ENCODE measurements around the gene CD9. TPM values are rescaled to one million over a fixed set of nuclear protein-coding genes. Genes with fewer than 3 reads are reported as not detected.

The CD9 gene
- total RNA-seq, 1 donor from 2014 or later = 241 TPM

- Histone ChIP-seq H3K36me3 (ENCODE audit: control insufficient read depth, insufficient read depth, low read length) (peaks cover 5% of the 10 kb centered on the region), H3K4me3 (ENCODE audit: low read depth, low read length) (no peak overlapping the region), H3K27me3 (ENCODE audit: control insufficient read depth, insufficient read depth, low read length) (no peaks in the 10 kb centered on the region)
- TF ChIP-seq CTCF (IDR thresholded peaks at IDR 0.05; ENCODE audit: insufficient read depth, low read length, poor library complexity, severe bottlenecking) = no peak
- no peak for DNase-seq (ENCODE audit: low read depth)
Observed at GRCh38 chr12:6233121-6233971, 33.1 kb downstream of the CD9 start.

- no peak for DNase-seq (ENCODE audit: low read depth)
- TF ChIP-seq CTCF (IDR thresholded peaks at IDR 0.05; ENCODE audit: insufficient read depth, low read length, poor library complexity, severe bottlenecking) = no peak
- peaks cover 4% of the 10 kb centered on the region for H3K36me3 ChIP-seq (ENCODE audit: control insufficient read depth, insufficient read depth, low read length)
- no peaks in the 10 kb centered on the region for H3K27me3 ChIP-seq (ENCODE audit: control insufficient read depth, insufficient read depth, low read length)
- H3K4me3 ChIP-seq (ENCODE audit: low read depth, low read length) = no peak overlapping the region
Observed at GRCh38 chr12:6234214-6234613, 34.0 kb downstream of the CD9 start.

GRCh38 chr12:6234906-6235305 is 34.7 kb downstream of the CD9 start:
- no peak for DNase-seq (ENCODE audit: low read depth)
- Histone ChIP-seq H3K4me3 (ENCODE audit: low read depth, low read length) (no peak overlapping the region), H3K27me3 (ENCODE audit: control insufficient read depth, insufficient read depth, low read length) (no peaks in the 10 kb centered on the region), H3K36me3 (ENCODE audit: control insufficient read depth, insufficient read depth, low read length) (peaks cover 4% of the 10 kb centered on the region)
- no peak for TF ChIP-seq CTCF (IDR thresholded peaks at IDR 0.05; ENCODE audit: insufficient read depth, low read length, poor library complexity, severe bottlenecking)

- DNase-seq (ENCODE audit: low read depth) = no peak
- Histone ChIP-seq H3K27me3 (ENCODE audit: control insufficient read depth, insufficient read depth, low read length) (no peaks in the 10 kb centered on the region), H3K4me3 (ENCODE audit: low read depth, low read length) (no peak overlapping the region), H3K36me3 (ENCODE audit: control insufficient read depth, insufficient read depth, low read length) (peaks cover 4% of the 10 kb centered on the region)
- TF ChIP-seq CTCF (IDR thresholded peaks at IDR 0.05; ENCODE audit: insufficient read depth, low read length, poor library complexity, severe bottlenecking) = no peak
Observed at GRCh38 chr12:6235499-6235898, 35.3 kb downstream of the CD9 start.

GRCh38 chr12:6235906-6236640 is 35.9 kb downstream of the CD9 start:
- no peak overlapping the region for H3K4me3 ChIP-seq (ENCODE audit: low read depth, low read length)
- H3K27me3 ChIP-seq (ENCODE audit: control insufficient read depth, insufficient read depth, low read length) = no peaks in the 10 kb centered on the region
- no peak for DNase-seq (ENCODE audit: low read depth)
- H3K36me3 ChIP-seq (ENCODE audit: control insufficient read depth, insufficient read depth, low read length) = peaks cover 4% of the 10 kb centered on the region
- TF ChIP-seq CTCF (IDR thresholded peaks at IDR 0.05; ENCODE audit: insufficient read depth, low read length, poor library complexity, severe bottlenecking) = no peak
